ENCODE measurements around the gene BMP8A.
"Not testable (repeated sequence)": the region's sequence is repeated elsewhere in the genome, so short reads cannot be mapped to it uniquely, and the experiment has no call there.

The BMP8A gene

GRCh38 chr1:39478126-39478915 lies 13.1 kb upstream of the BMP8A start:
- no peak overlapping the region for H3K4me3 ChIP-seq (ENCODE audit: low read length)
- DNase-seq (ENCODE audit: low read depth, low spot score): no peak

GRCh38 chr1:39481289-39481688 lies 10.1 kb upstream of the BMP8A start:
- DNase-seq (ENCODE audit: low read depth, low spot score): no peak
- no peak overlapping the region for H3K4me3 ChIP-seq (ENCODE audit: low read length)

GRCh38 chr1:39483276-39483675 lies 8.2 kb upstream of the BMP8A start:
- no peak for DNase-seq (ENCODE audit: low read depth, low spot score)

GRCh38 chr1:39484564-39484963 lies 6.9 kb upstream of the BMP8A start:
- DNase-seq (ENCODE audit: low read depth, low spot score): no peak
- no peak overlapping the region for H3K4me3 ChIP-seq (ENCODE audit: low read length)

More at GRCh38 chr1:39483276-39483675, 8.2 kb upstream of the BMP8A start:
- no peak overlapping the region for H3K4me3 ChIP-seq (ENCODE audit: low read length)

GRCh38 chr1:39485046-39485803 lies 6.2 kb upstream of the BMP8A start:
- no peak overlapping the region for H3K4me3 ChIP-seq (ENCODE audit: low read length)
- DNase-seq (ENCODE audit: low read depth, low spot score): no peak

- no peak overlapping the region for H3K4me3 ChIP-seq (ENCODE audit: low read length)
- DNase-seq (ENCODE audit: low read depth, low spot score): no peak
Observed at GRCh38 chr1:39488012-39488545, 3.4 kb upstream of the BMP8A start.

GRCh38 chr1:39488793-39489566 lies 2.5 kb upstream of the BMP8A start:
- H3K4me3 ChIP-seq (ENCODE audit: low read length): no peak overlapping the region
- no peak for DNase-seq (ENCODE audit: low read depth, low spot score)

GRCh38 chr1:39489567-39490239 lies 1.7 kb upstream of the BMP8A start:
- no peak overlapping the region for H3K4me3 ChIP-seq (ENCODE audit: low read length)
- DNase-seq (ENCODE audit: low read depth, low spot score): no peak

- H3K4me3 ChIP-seq (ENCODE audit: low read length): no peak overlapping the region
- DNase-seq (ENCODE audit: low read depth, low spot score): no peak
Observed at GRCh38 chr1:39490596-39491145, 765 bp upstream of the BMP8A start.

GRCh38 chr1:39492118-39493042 lies 944 bp downstream of the BMP8A start:
- H3K4me3 ChIP-seq (ENCODE audit: low read length); DNase-seq (ENCODE audit: low read depth, low spot score): not testable (repeated sequence)

- not testable (repeated sequence) for DNase-seq (ENCODE audit: low read depth, low spot score); H3K4me3 ChIP-seq (ENCODE audit: low read length)
Observed at GRCh38 chr1:39493043-39493810, 1.8 kb downstream of the BMP8A start.

- no peak overlapping the region for H3K4me3 ChIP-seq (ENCODE audit: low read length)
- DNase-seq (ENCODE audit: low read depth, low spot score): no peak
Observed at GRCh38 chr1:39494671-39495410, 3.4 kb downstream of the BMP8A start.

- H3K4me3 ChIP-seq (ENCODE audit: low read length); DNase-seq (ENCODE audit: low read depth, low spot score): not testable (repeated sequence)
Observed at GRCh38 chr1:39496520-39496919, 5.1 kb downstream of the BMP8A start.

GRCh38 chr1:39497585-39497984 lies 6.1 kb downstream of the BMP8A start:
- DNase-seq (ENCODE audit: low read depth, low spot score): no peak
- no peak overlapping the region for H3K4me3 ChIP-seq (ENCODE audit: low read length)

GRCh38 chr1:39498096-39498710 lies 6.8 kb downstream of the BMP8A start:
- DNase-seq (ENCODE audit: low read depth, low spot score); H3K4me3 ChIP-seq (ENCODE audit: low read length): not testable (repeated sequence)

GRCh38 chr1:39498821-39499220 lies 7.4 kb downstream of the BMP8A start:
- DNase-seq (ENCODE audit: low read depth, low spot score); H3K4me3 ChIP-seq (ENCODE audit: low read length): not testable (repeated sequence)

Measured in Jurkat, Clone E6-1 (cell line).